ENCODE data around the gene NDUFAF8.

The NDUFAF8 gene

GRCh38 chr17:81234940-81235821 lies 3.9 kb upstream of the NDUFAF8 start:
- no peak overlapping the region for H3K4me3 ChIP-seq (ENCODE audit: low read depth, low read length)
- no peak for DNase-seq (ENCODE audit: low read depth)
- TF ChIP-seq CTCF (IDR thresholded peaks at IDR 0.05; ENCODE audit: insufficient read depth, low read depth, low read length, missing control alignments) = no peak

DNA sequence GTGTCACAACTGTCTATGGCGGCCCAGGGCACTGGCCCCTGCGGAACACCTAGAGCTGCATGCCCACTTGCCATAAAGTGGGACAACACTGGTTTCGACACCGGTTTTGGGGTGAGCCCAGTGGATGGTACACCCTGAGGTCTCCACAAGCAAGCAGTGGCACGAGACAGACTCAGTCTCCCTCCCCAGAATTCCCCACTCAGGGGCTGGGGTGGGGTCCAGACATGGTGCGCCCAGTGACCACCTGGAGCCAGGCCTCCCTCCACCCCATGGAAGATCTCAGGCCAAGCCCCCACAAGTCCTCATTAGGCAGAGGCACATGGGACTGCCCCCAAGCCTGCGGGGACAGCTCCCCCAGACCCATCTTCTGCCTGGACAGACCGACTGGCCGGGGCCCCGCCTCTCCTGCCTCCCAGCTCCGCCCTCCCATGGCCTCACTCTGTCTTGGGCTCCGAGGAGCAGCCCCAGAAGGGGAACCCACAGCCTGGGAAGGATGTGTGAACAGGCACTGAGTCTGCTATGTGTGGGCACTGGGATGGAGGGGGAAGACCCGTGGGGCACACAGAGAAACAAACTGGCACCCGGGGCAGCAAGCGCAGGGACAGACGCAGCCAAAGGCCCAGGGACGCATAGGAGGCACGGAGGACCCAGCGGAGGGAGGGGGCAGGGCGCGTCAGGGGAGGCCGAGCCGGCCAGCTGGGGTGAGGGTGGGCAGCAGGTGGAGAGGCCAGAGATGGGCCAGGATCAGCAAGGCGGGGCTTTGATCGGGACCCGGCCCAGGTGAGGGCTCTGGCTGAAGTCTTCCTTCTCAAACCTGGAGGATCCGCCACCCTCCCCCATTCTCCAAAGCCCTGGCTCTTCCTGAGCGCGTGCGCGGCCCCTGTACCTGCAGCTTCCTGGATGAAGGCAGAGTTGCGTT lies 3.0 kb upstream of the NDUFAF8 start:
- no peak overlapping the region for H3K4me3 ChIP-seq (ENCODE audit: low read depth, low read length)
- DNase-seq (ENCODE audit: low read depth) = no peak
- no peak for TF ChIP-seq CTCF (IDR thresholded peaks at IDR 0.05; ENCODE audit: insufficient read depth, low read depth, low read length, missing control alignments)

DNA sequence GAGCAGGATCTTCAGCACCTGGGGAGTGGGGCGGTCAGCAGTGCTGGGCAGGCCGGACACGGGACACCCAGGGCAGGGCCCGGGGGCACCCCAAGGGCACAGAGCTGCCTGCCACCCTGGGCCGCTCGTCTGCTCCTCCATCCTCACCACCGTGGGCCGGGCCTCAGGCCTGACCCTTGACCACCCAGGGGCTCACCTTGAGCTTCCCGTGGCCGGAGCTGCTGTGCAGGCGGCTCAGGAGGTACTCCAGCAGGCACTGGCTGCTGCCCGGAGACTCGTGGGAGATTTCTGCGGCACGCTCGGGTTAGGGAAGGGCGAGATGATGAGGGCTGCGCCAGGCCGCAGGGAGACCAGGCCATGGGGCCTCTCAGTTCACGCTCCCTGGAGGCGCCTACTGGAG lies 2.3 kb upstream of the NDUFAF8 start:
- DNase-seq (ENCODE audit: low read depth) = no peak
- TF ChIP-seq CTCF (IDR thresholded peaks at IDR 0.05; ENCODE audit: insufficient read depth, low read depth, low read length, missing control alignments) = no peak
- H3K4me3 ChIP-seq (ENCODE audit: low read depth, low read length) = no peak overlapping the region

GRCh38 chr17:81237591-81238489 lies 1.3 kb upstream of the NDUFAF8 start:
- peak overlapping the region; percentile 76 for H3K4me3 ChIP-seq (ENCODE audit: low read depth, low read length)
- no peak for DNase-seq (ENCODE audit: low read depth)
- no peak for TF ChIP-seq CTCF (IDR thresholded peaks at IDR 0.05; ENCODE audit: insufficient read depth, low read depth, low read length, missing control alignments)

DNA sequence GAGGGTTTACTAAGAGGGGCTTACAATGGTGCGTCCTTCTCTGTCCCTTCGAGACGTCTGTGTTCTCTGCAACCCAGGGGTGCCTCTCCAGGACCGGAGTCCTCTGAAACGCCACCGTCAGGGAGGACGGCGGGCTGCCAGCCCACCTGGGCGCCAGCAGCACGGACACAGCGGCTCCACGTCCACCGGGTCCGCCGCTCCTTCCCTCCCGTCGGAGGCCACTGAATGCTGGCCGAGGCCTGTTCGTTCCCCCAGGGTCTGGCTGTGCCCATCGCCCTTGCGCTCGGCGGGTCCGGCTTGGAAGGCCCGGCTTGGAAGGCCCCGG lies 666 bp upstream of the NDUFAF8 start:
- peak overlapping the region; percentile 76 for H3K4me3 ChIP-seq (ENCODE audit: low read depth, low read length)
- no peak for DNase-seq (ENCODE audit: low read depth)
- no peak for TF ChIP-seq CTCF (IDR thresholded peaks at IDR 0.05; ENCODE audit: insufficient read depth, low read depth, low read length, missing control alignments)

Measured in GM12865 (cell line).